Skeletal muscle tissue (tissue), 4 donors: Measurements from ENCODE around the gene UBE2Q1. TPM values are rescaled to one million over a fixed set of nuclear protein-coding genes. Genes with fewer than 3 reads are reported as not detected.

Source experiments
- H3K27ac ChIP-seq: one replicate; pipeline ENCODE4 v1.7.0; 2013; ENCODE audit warnings: mild to moderate bottlenecking, low read depth, low read length, inconsistent platforms
- H3K27me3 ChIP-seq, 3 donors: one replicate each; pipeline ENCODE4 v1.7.0; 2013; ENCODE audit warnings: low read length in 3 of 3; ENCODE audit not compliant: control insufficient read depth in 3 of 3, insufficient read depth in 3 of 3
- H3K36me3 ChIP-seq, 3 donors: one replicate each; pipeline ENCODE4 v1.7.0; 2013; ENCODE audit warnings: low read length in 3 of 3; ENCODE audit not compliant: control insufficient read depth in 3 of 3, insufficient read depth in 3 of 3
- H3K4me1 ChIP-seq, 3 donors: one replicate each; pipeline ENCODE4 v1.7.0; 2013; ENCODE audit warnings: low read length in 3 of 3, mild to moderate bottlenecking in 3 of 3; ENCODE audit not compliant: control insufficient read depth in 3 of 3, insufficient read depth in 3 of 3
- H3K4me3 ChIP-seq, 3 donors: one replicate each; pipeline ENCODE4 v1.7.0; 2013; ENCODE audit warnings: low read length in 3 of 3
- H3K9ac ChIP-seq, 3 donors: one replicate each; pipeline ENCODE4 v1.7.0; 2013; ENCODE audit warnings: low read length in 3 of 3, mild to moderate bottlenecking in 3 of 3, moderate library complexity in 2 of 3, low read depth in 1 of 3
- H3K9me3 ChIP-seq, 3 donors: one replicate each; pipeline ENCODE4 v1.7.0; 2013; ENCODE audit warnings: low read length in 3 of 3; ENCODE audit not compliant: control insufficient read depth in 3 of 3
- total RNA-seq: library from RNA; depleted of rRNA; stranded (reverse); fragments of >200 nt; gene quantifications from one replicate; pipeline ENCODE4 v1.2.3, GENCODE V29; 2014
- donor health status: Osteomylitis.

The UBE2Q1 gene
- total RNA-seq, 1 donor from 2014 or later = 15.1 TPM

GRCh38 chr1:154579374-154579773 lies 20.9 kb upstream of the UBE2Q1 start:
- H3K9ac ChIP-seq = no peak overlapping the region
- H3K36me3 ChIP-seq = peaks cover 39 to 57% (median 54%) of the 10 kb centered on the region in 3 donors
- peaks cover 3 to 6% (median 5%) of the 10 kb centered on the region in 3 donors for H3K4me1 ChIP-seq
- H3K27ac ChIP-seq = no peak overlapping the region
- H3K27me3 ChIP-seq = peaks cover 0 to 3% (median 2%) of the 10 kb centered on the region in 3 donors
- no peaks in the 10 kb centered on the region for H3K9me3 ChIP-seq
- no peak overlapping the region for H3K4me3 ChIP-seq

DNA sequence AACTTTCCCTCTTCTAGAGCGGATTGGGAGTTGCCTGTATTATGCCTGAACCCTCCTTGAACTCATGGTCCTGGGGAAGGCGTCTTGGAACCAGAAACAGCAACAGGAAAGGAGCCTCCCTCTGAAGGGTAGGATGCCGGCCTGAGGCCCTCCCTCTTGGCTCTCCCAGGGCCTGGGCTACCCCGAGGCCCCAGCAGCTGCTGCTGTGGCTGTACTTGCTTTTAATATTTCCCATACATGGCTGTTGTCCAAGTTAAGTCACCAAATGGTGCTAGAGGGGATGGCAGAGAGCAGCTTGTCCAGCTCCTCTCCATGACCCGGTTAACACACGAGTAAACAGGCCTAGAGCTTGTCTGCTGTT lies 19.6 kb upstream of the UBE2Q1 start:
- H3K9me3 ChIP-seq = no peaks in the 10 kb centered on the region
- peaks cover 3 to 6% (median 5%) of the 10 kb centered on the region in 3 donors for H3K4me1 ChIP-seq
- H3K27ac ChIP-seq = no peak overlapping the region
- H3K4me3 ChIP-seq = no peak overlapping the region
- H3K36me3 ChIP-seq = peaks cover 28 to 43% (median 40%) of the 10 kb centered on the region in 3 donors
- no peak overlapping the region for H3K9ac ChIP-seq
- peaks cover 0 to 3% (median 2%) of the 10 kb centered on the region in 3 donors for H3K27me3 ChIP-seq

DNA sequence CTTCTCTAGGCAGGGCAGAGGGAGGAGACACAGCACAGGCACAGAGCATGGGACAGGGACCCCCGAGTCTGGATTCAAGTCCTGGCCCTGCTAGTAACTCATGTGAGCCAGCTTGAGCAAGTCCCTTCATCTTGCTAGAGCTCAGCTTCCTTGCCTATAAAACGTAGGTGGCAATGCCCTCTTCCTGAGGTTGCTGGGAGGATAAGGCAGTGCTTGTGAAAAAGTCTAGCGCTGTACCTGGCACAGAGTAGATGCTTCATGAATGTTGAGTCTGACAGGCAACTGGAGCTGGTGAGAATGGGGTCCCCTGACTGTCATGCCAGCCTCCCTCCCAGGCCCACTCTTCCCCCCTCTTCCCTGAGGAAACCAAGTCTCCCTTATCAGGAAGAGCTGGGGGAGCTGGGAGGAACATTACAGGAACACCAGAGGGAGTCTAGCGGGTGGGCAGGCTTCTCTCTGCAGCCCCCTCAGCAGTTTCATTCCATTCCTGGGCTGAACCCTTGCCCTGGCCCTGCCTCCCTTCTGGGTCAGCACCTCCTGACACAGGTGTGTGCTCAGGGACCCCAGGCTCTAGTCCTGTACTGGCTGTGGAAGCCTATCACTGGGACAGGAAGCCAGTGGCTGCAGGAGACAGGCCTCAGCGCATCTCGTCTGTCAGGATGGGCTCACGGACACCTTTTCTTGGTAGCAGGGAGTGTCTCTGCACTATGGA lies 19.0 kb upstream of the UBE2Q1 start:
- Histone ChIP-seq H3K36me3 (peaks cover 23 to 38% (median 35%) of the 10 kb centered on the region in 3 donors), H3K27me3 (peaks cover under 1 to 3% (median 2%) of the 10 kb centered on the region in 3 donors), H3K27ac (no peak overlapping the region), H3K9me3 (no peaks in the 10 kb centered on the region), H3K4me3 (no peak overlapping the region), H3K4me1 (peaks cover 3 to 6% (median 5%) of the 10 kb centered on the region in 3 donors), H3K9ac (peak overlapping the region in 1 of 3 donors; percentile 16)

GRCh38 chr1:154575951-154576566 lies 17.6 kb upstream of the UBE2Q1 start:
- H3K4me1 ChIP-seq = peaks cover 3 to 6% (median 5%) of the 10 kb centered on the region in 3 donors
- H3K36me3 ChIP-seq = peaks cover 16 to 26% (median 22%) of the 10 kb centered on the region in 3 donors
- H3K4me3 ChIP-seq = no peak overlapping the region
- no peak overlapping the region for H3K9ac ChIP-seq
- H3K9me3 ChIP-seq = no peaks in the 10 kb centered on the region
- peaks cover 4 to 6% (median 5%) of the 10 kb centered on the region in 3 donors for H3K27me3 ChIP-seq
- H3K27ac ChIP-seq = no peak overlapping the region

- Histone ChIP-seq H3K4me1 (peaks cover 3 to 6% (median 5%) of the 10 kb centered on the region in 3 donors), H3K27ac (no peak overlapping the region), H3K9ac (no peak overlapping the region), H3K9me3 (no peaks in the 10 kb centered on the region), H3K27me3 (peaks cover 4 to 10% (median 7%) of the 10 kb centered on the region in 3 donors), H3K4me3 (no peak overlapping the region), H3K36me3 (peaks cover 11 to 19% (median 15%) of the 10 kb centered on the region in 3 donors)
Observed at GRCh38 chr1:154575147-154575927, 16.9 kb upstream of the UBE2Q1 start.

GRCh38 chr1:154574716-154575115 lies 16.3 kb upstream of the UBE2Q1 start:
- Histone ChIP-seq H3K36me3 (peaks cover 6 to 15% (median 10%) of the 10 kb centered on the region in 3 donors), H3K4me3 (no peak overlapping the region), H3K9me3 (no peaks in the 10 kb centered on the region), H3K4me1 (peaks cover 3 to 6% (median 5%) of the 10 kb centered on the region in 3 donors), H3K9ac (no peak overlapping the region), H3K27me3 (peaks cover 4 to 14% (median 7%) of the 10 kb centered on the region in 3 donors), H3K27ac (no peak overlapping the region)

DNA sequence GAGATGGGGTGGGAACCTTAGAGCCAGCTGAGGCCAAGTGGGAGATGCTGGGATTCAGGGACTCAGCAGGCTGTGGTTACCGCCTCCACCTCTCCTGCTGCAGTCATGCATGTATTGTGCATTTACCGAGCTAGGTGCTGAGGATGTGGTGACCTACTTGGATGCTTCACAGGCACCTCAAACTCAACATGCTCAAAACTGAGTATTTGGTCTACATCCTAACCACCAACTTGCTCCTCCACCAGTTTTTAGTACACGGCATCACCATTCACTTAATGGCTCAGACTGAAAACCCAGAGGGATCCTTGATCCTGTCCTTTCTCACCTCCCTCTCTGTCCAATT lies 14.7 kb upstream of the UBE2Q1 start:
- Histone ChIP-seq H3K27me3 (peaks cover 13 to 20% (median 16%) of the 10 kb centered on the region in 3 donors), H3K9me3 (no peaks in the 10 kb centered on the region), H3K4me3 (no peak overlapping the region), H3K36me3 (no peaks in the 10 kb centered on the region), H3K9ac (no peak overlapping the region), H3K4me1 (peaks cover 3 to 6% (median 6%) of the 10 kb centered on the region in 3 donors), H3K27ac (no peak overlapping the region)

- Histone ChIP-seq H3K36me3 (no peaks in the 10 kb centered on the region), H3K4me1 (peaks cover 3 to 7% (median 7%) of the 10 kb centered on the region in 3 donors), H3K9ac (no peak overlapping the region), H3K27me3 (peaks cover 16 to 20% (median 19%) of the 10 kb centered on the region in 3 donors), H3K4me3 (no peak overlapping the region), H3K27ac (no peak overlapping the region), H3K9me3 (no peaks in the 10 kb centered on the region)
Observed at GRCh38 chr1:154572468-154573167, 14.2 kb upstream of the UBE2Q1 start.

- H3K9ac ChIP-seq = no peak overlapping the region
- peaks cover 19 to 27% (median 21%) of the 10 kb centered on the region in 3 donors for H3K27me3 ChIP-seq
- H3K36me3 ChIP-seq = no peaks in the 10 kb centered on the region
- H3K27ac ChIP-seq = no peak overlapping the region
- no peaks in the 10 kb centered on the region for H3K9me3 ChIP-seq
- H3K4me1 ChIP-seq = peaks cover 3 to 7% (median 5%) of the 10 kb centered on the region in 3 donors
- H3K4me3 ChIP-seq = no peak overlapping the region
Observed at GRCh38 chr1:154571964-154572288, 13.5 kb upstream of the UBE2Q1 start.
